H9 (cell line): Measurements from ENCODE around the gene CPLX1. TPM values are rescaled to one million over a fixed set of nuclear protein-coding genes. Genes with fewer than 3 reads are reported as not detected.

ENCODE experiments used
- DNase-seq: peaks from one replicate; pipeline ENCODE4 v3.0.0-alpha.2; 2017
- H2AFZ ChIP-seq: one replicate; pipeline ENCODE4 v1.6.1; 2013; ENCODE audit warnings: mild to moderate bottlenecking, low read length, control low read depth, moderate library complexity
- H2AK5ac ChIP-seq: 2 replicates; pipeline ENCODE4 v1.6.1; 2013; ENCODE audit warnings: low read length, control low read depth, mixed read lengths; ENCODE audit not compliant: insufficient read length
- H2BK120ac ChIP-seq: one replicate; pipeline ENCODE4 v1.6.1; 2013; ENCODE audit warnings: low read depth, mild to moderate bottlenecking, low read length, control low read depth, inconsistent platforms; ENCODE audit not compliant: poor library complexity, severe bottlenecking
- H2BK12ac ChIP-seq: 2 replicates; pipeline ENCODE4 v1.6.1; 2013; ENCODE audit warnings: low read length, control low read depth, mixed read lengths, low read depth; ENCODE audit not compliant: insufficient read length
- H2BK15ac ChIP-seq: 2 replicates; pipeline ENCODE4 v1.6.1; 2013; ENCODE audit warnings: low read depth, low read length, control low read depth
- H2BK20ac ChIP-seq: one replicate; pipeline ENCODE4 v1.6.1; 2013; ENCODE audit warnings: low read depth, mild to moderate bottlenecking, low read length, control low read depth, inconsistent platforms; ENCODE audit not compliant: poor library complexity, severe bottlenecking
- H2BK5ac ChIP-seq: 2 replicates; pipeline ENCODE4 v1.6.1; 2013; ENCODE audit warnings: low read length, control low read depth, mixed read lengths; ENCODE audit not compliant: insufficient read length
- H3K14ac ChIP-seq: 2 replicates; pipeline ENCODE4 v1.6.1; 2013; ENCODE audit warnings: low read length, control low read depth; ENCODE audit not compliant: insufficient read depth
- H3K18ac ChIP-seq: 2 replicates; pipeline ENCODE4 v1.6.1; 2013; ENCODE audit warnings: low read depth, mild to moderate bottlenecking, mixed read lengths, low read length, control low read depth; ENCODE audit not compliant: insufficient read length
- H3K23ac ChIP-seq: 2 replicates; pipeline ENCODE4 v1.6.1; 2013; ENCODE audit warnings: low read length, control low read depth, mixed read lengths, low read depth; ENCODE audit not compliant: insufficient read length
- H3K23me2 ChIP-seq: 2 replicates; pipeline ENCODE4 v1.6.1; 2013; ENCODE audit warnings: low read depth, mild to moderate bottlenecking, mixed read lengths, low read length, control low read depth; ENCODE audit not compliant: insufficient read length, poor library complexity, severe bottlenecking
- H3K27ac ChIP-seq: 2 replicates; pipeline ENCODE4 v1.5.1; 2013; ENCODE audit warnings: low read length, control low read depth, mixed read lengths, low read depth; ENCODE audit not compliant: insufficient read length
- H3K27me3 ChIP-seq: 2 replicates; pipeline ENCODE4 v1.6.1; 2013; ENCODE audit warnings: low read length, control low read depth, inconsistent platforms; ENCODE audit not compliant: insufficient read depth
- H3K4ac ChIP-seq: 2 replicates; pipeline ENCODE4 v1.6.1; 2013; ENCODE audit warnings: low read depth, mild to moderate bottlenecking, control low read depth, inconsistent platforms, low read length, moderate library complexity
- H3K4me1 ChIP-seq: 2 replicates; pipeline ENCODE4 v1.6.1; 2013; ENCODE audit warnings: low read length, control low read depth, inconsistent platforms; ENCODE audit not compliant: insufficient read depth
- H3K4me2 ChIP-seq: 2 replicates; pipeline ENCODE4 v1.6.1; 2013; ENCODE audit warnings: low read length, control low read depth, mixed read lengths; ENCODE audit not compliant: insufficient read length, insufficient read depth
- H3K56ac ChIP-seq: 2 replicates; pipeline ENCODE4 v1.6.1; 2013; ENCODE audit warnings: low read depth, mild to moderate bottlenecking, mixed read lengths, low read length, control low read depth; ENCODE audit not compliant: insufficient read length
- H3K79me1 ChIP-seq: 2 replicates; pipeline ENCODE4 v1.6.1; 2013; ENCODE audit warnings: low read depth, mild to moderate bottlenecking, moderate library complexity, low read length, control low read depth, inconsistent platforms; ENCODE audit not compliant: insufficient read depth, poor library complexity, severe bottlenecking
- H3K79me2 ChIP-seq: 2 replicates; pipeline ENCODE4 v1.6.1; 2013; ENCODE audit warnings: low read length, control low read depth, inconsistent platforms; ENCODE audit not compliant: insufficient read depth
- H3K9ac ChIP-seq: 2 replicates; pipeline ENCODE4 v1.6.1; 2013; ENCODE audit warnings: low read length, control low read depth, mixed read lengths; ENCODE audit not compliant: insufficient read length; ENCODE audit errors: extremely low read depth
- H3K9me3 ChIP-seq: one replicate; pipeline ENCODE4 v1.6.1; 2013; ENCODE audit warnings: low read depth, low read length, inconsistent platforms; ENCODE audit not compliant: control insufficient read depth
- H3T11ph ChIP-seq: one replicate; pipeline ENCODE4 v1.6.1; 2013; ENCODE audit warnings: mild to moderate bottlenecking, low read length, control low read depth, inconsistent platforms
- H4K20me1 ChIP-seq: one replicate; pipeline ENCODE4 v1.6.1; 2013; ENCODE audit not compliant: control insufficient read depth, insufficient read length, insufficient read depth
- H4K5ac ChIP-seq: 2 replicates; pipeline ENCODE4 v1.6.1; 2013; ENCODE audit warnings: low read depth, mild to moderate bottlenecking, mixed read lengths, low read length, control low read depth; ENCODE audit not compliant: insufficient read length
- H4K8ac ChIP-seq: replicated peaks from 2 replicates; pipeline ENCODE4 v1.6.1; 2013; ENCODE audit warnings: low read length, control low read depth, mixed read lengths, low read depth; ENCODE audit not compliant: insufficient read length
- H4K91ac ChIP-seq: 2 replicates; pipeline ENCODE4 v1.6.1; 2013; ENCODE audit warnings: low read depth, mild to moderate bottlenecking, moderate library complexity, mixed read lengths, low read length, control low read depth; ENCODE audit not compliant: insufficient read length
- H3K27ac Mint-ChIP-seq, 3 experiments: 2 replicates in 2 of 3; 3 replicates in 1 of 3; pipeline ENCODE4 v1.8.0; 2020 to 2021; ENCODE audit warnings: mixed read lengths in 3 of 3, mild to moderate bottlenecking in 1 of 3, moderate library complexity in 1 of 3
- H3K27me3 Mint-ChIP-seq: 2 replicates; pipeline ENCODE4 v1.8.0; 2021; ENCODE audit warnings: low read depth, mild to moderate bottlenecking, moderate library complexity, mixed read lengths
- H3K36me3 Mint-ChIP-seq, 3 experiments: 2 replicates in 2 of 3; 3 replicates in 1 of 3; pipeline ENCODE4 v1.8.0; 2020 to 2021; ENCODE audit warnings: low read depth in 3 of 3, mixed read lengths in 3 of 3; ENCODE audit not compliant: insufficient read depth in 1 of 3
- H3K4me1 Mint-ChIP-seq, 2 experiments: 2 replicates each; pipeline ENCODE4 v1.8.0; 2020; ENCODE audit warnings: mixed read lengths in 2 of 2
- H3K4me3 Mint-ChIP-seq, 2 experiments: 2 replicates in 1 of 2; 3 replicates in 1 of 2; pipeline ENCODE4 v1.8.0; 2020 to 2021; ENCODE audit warnings: mild to moderate bottlenecking in 2 of 2, mixed read lengths in 2 of 2, moderate library complexity in 1 of 2
- H3K9me3 Mint-ChIP-seq, 2 experiments: 2 replicates in 1 of 2; 3 replicates in 1 of 2; pipeline ENCODE4 v1.8.0; 2020; ENCODE audit warnings: mild to moderate bottlenecking in 2 of 2, mixed read lengths in 2 of 2, moderate library complexity in 1 of 2
- WGBS: extraction: QIAGEN DNeasy Blood & Tissue Kit; methylation state at CpG from one replicate; pipeline ENCODE4 v1.1.7; 2013; ENCODE audit warnings: missing lambda C conversion rate, low lambda C conversion rate, mixed read lengths; ENCODE audit not compliant: insufficient read length; ENCODE audit errors: extremely low coverage; 5-methylcytosine and 5-hydroxymethylcytosine counted together
- total RNA-seq: library from RNA; stranded (reverse); gene quantifications from 2 replicates; pipeline ENCODE4 v1.2.1, GENCODE V29; 2021
- TF ChIP-seq, protein P1 (sequence below): fragments of 200-600 bp; sonication (generic); conservative IDR thresholded peaks from 3 replicates; pipeline ENCODE4 v1.8.0; 2021; ENCODE audit warnings: antibody characterized with exemption, mild to moderate bottlenecking

The CPLX1 gene
- total RNA-seq, 1 experiment from 2014 or later = 0.90 TPM

DNA sequence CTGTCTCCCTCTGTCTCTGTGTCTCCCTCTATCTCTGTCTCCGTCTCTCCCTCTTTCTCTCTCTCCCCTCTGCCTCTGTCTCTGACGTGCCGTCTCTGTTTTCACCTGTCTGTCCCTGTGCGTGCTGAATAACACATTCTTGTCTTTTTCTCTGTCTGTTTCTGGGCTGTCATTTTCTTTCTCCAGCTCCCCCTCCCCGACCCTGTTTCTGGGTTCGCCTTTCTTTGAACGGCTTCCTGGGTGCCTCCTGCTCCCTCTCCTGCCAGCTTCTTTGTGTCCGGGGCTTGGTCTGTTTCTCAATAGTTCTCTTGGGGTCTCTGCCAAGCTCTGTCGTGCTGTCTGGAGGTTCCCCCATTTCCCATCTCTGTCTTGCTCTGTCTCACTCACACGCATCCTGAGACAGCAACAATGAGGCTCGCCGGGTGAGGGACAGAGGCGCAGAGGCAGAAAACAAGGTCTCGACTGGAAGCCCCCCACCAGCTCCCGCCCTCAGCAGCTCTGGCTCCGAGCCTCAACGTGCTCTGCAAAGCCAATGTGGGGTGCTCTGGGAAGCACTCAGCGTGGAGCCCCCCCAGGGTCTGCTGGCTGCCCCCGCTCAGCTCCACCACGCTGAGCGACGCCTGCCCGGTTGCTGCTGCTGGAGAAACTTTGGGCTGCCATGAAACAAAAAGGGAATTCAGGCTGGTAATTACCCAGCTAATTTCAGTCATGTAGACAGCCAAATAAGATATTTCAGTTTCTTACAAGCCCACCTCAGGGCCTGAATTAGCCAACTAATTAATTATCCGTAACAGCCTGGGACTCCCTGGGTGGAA is 3.4 kb downstream of the CPLX1 start:
- H3K18ac ChIP-seq = no peak overlapping the region
- H3K4me1 ChIP-seq = no peaks in the 10 kb centered on the region
- H3K27me3 ChIP-seq = peaks cover 31% of the 10 kb centered on the region; the same call in 1 of the 2 replicates
- H3K23ac ChIP-seq = no peak overlapping the region
- no peak overlapping the region for H2BK15ac ChIP-seq
- Mint-ChIP-seq H3K36me3 (no peaks in the 10 kb centered on the region), H3K4me1 (peaks cover 2 to 3% of the 10 kb centered on the region in 2 experiments; a peak in 2 of 4 replicates), H3K4me3 (no peak overlapping the region; a peak in 1 of 5 replicates), H3K27me3 (peaks cover 92% of the 10 kb centered on the region), H3K27ac (no peak overlapping the region), H3K9me3 (no peaks in the 10 kb centered on the region)
- no peak overlapping the region for H3K56ac ChIP-seq
- no peaks in the 10 kb centered on the region for H3K9me3 ChIP-seq
- no peak overlapping the region for H3K4me2 ChIP-seq
- WGBS = no CpG with 5 or more reads among the region's 24 CpGs
- H2BK5ac ChIP-seq = no peak overlapping the region
- no peak overlapping the region for H3T11ph ChIP-seq
- H2BK20ac ChIP-seq = no peak overlapping the region
- H4K20me1 ChIP-seq = no peaks in the 10 kb centered on the region
- no peak overlapping the region for H4K5ac ChIP-seq
- H3K9ac ChIP-seq = no peak overlapping the region
- no peaks in the 10 kb centered on the region for H3K79me1 ChIP-seq
- H2BK12ac ChIP-seq = no peak overlapping the region
- no peak overlapping the region for H4K91ac ChIP-seq
- H2AK5ac ChIP-seq = no peak overlapping the region
- H2BK120ac ChIP-seq = no peak overlapping the region
- no peak overlapping the region for H2AFZ ChIP-seq
- DNase-seq = no peak
- no peak overlapping the region for H3K4ac ChIP-seq
- no peak overlapping the region for H4K8ac ChIP-seq
- H3K79me2 ChIP-seq = no peaks in the 10 kb centered on the region
- H3K27ac ChIP-seq = no peak overlapping the region
- TF ChIP-seq, protein P1, sequence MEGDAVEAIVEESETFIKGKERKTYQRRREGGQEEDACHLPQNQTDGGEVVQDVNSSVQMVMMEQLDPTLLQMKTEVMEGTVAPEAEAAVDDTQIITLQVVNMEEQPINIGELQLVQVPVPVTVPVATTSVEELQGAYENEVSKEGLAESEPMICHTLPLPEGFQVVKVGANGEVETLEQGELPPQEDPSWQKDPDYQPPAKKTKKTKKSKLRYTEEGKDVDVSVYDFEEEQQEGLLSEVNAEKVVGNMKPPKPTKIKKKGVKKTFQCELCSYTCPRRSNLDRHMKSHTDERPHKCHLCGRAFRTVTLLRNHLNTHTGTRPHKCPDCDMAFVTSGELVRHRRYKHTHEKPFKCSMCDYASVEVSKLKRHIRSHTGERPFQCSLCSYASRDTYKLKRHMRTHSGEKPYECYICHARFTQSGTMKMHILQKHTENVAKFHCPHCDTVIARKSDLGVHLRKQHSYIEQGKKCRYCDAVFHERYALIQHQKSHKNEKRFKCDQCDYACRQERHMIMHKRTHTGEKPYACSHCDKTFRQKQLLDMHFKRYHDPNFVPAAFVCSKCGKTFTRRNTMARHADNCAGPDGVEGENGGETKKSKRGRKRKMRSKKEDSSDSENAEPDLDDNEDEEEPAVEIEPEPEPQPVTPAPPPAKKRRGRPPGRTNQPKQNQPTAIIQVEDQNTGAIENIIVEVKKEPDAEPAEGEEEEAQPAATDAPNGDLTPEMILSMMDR = no peak
- no peaks in the 10 kb centered on the region for H3K23me2 ChIP-seq
- H3K14ac ChIP-seq = no peak overlapping the region
